Astrocyte (in vitro differentiated cells and primary cell): ENCODE measurements around the gene PRKG2.

Experiments
- CTCF ChIP-seq: IDR thresholded peaks from 2 replicates; pipeline ENCODE4 v1.5.1; 2011; ENCODE audit warnings: low read depth, mild to moderate bottlenecking, inconsistent platforms, low read length, moderate library complexity; ENCODE audit not compliant: insufficient read depth
- EZH2 ChIP-seq: IDR thresholded peaks from 2 replicates; pipeline ENCODE4 v1.6.1; 2012; ENCODE audit warnings: mild to moderate bottlenecking, low read length, inconsistent platforms; ENCODE audit not compliant: insufficient read depth

GRCh38 chr4:81260443-81261101 is 45.5 kb upstream of the PRKG2 start:
- TF ChIP-seq CTCF = peak; percentile 35
- no peak for TF ChIP-seq EZH2
